ENCODE measurements around the gene MAGI3. TPM values are rescaled to one million over a fixed set of nuclear protein-coding genes. Genes with fewer than 3 reads are reported as not detected.

The MAGI3 gene
- total and polyA plus RNA-seq, 2 donors (not counting 1 experiment from before 2014, with no cell fraction given): 0.30 to 0.67 TPM

DNA sequence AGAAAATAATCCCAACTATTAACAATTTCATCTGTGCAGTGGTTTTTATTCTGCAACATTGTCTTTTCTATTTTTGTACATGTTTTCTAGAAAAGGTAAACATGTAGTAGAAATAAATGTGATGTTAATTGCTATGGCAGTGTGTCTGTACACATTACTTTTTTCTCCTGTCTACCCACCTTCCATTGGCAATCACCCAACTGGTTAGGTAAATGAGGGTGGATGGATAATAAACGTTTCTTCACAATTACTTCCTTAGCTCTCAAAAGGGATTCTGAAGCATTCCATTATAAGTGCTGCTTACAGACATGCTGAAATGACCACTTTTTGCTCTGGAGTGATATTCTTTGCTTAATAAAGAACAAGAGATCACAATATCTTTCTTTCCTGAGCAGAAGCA lies 61.4 kb downstream of the MAGI3 start:
- TF ChIP-seq EZH2 (IDR thresholded peaks at IDR 0.05; ENCODE audit: borderline replicate concordance, insufficient read depth, low read depth, low read length, poor library complexity, severe bottlenecking): no peak
- TF ChIP-seq, protein P1, sequence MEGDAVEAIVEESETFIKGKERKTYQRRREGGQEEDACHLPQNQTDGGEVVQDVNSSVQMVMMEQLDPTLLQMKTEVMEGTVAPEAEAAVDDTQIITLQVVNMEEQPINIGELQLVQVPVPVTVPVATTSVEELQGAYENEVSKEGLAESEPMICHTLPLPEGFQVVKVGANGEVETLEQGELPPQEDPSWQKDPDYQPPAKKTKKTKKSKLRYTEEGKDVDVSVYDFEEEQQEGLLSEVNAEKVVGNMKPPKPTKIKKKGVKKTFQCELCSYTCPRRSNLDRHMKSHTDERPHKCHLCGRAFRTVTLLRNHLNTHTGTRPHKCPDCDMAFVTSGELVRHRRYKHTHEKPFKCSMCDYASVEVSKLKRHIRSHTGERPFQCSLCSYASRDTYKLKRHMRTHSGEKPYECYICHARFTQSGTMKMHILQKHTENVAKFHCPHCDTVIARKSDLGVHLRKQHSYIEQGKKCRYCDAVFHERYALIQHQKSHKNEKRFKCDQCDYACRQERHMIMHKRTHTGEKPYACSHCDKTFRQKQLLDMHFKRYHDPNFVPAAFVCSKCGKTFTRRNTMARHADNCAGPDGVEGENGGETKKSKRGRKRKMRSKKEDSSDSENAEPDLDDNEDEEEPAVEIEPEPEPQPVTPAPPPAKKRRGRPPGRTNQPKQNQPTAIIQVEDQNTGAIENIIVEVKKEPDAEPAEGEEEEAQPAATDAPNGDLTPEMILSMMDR (IDR thresholded peaks at IDR 0.05): no peak
- Histone ChIP-seq H3K36me3 (replicated peaks in 1 of 2; ENCODE audit: control extremely low read depth in 1 of 2, control insufficient read depth in 1 of 2, extremely low read depth in 1 of 2, insufficient read depth in 2 of 2, low read length in 1 of 2) (no peaks in the 10 kb centered on the region), H4K20me1 (ENCODE audit: control insufficient read depth, insufficient read depth, low read length, poor library complexity, severe bottlenecking) (no peaks in the 10 kb centered on the region), H3K27me3 (replicated peaks in 1 of 4; ENCODE audit: control extremely low read depth in 1 of 4, control insufficient read depth in 3 of 4, insufficient read depth in 4 of 4, low read length in 3 of 4) (no peaks in the 10 kb centered on the region), H3K27ac (ENCODE audit: low read length in 2 of 2) (no peak overlapping the region), H3K9ac (ENCODE audit: low read length) (no peak overlapping the region), H3K9me3 (ENCODE audit: control extremely low read depth in 1 of 3, control insufficient read depth in 2 of 3, insufficient read depth in 1 of 3, low read length in 2 of 3) (no peaks in the 10 kb centered on the region), H2AFZ (ENCODE audit: insufficient read depth, low read depth, low read length, poor library complexity, severe bottlenecking) (no peak overlapping the region), H3K4me2 (replicated peaks; ENCODE audit: low read depth, low read length, poor library complexity, severe bottlenecking) (no peak overlapping the region), H3K79me2 (ENCODE audit: control insufficient read depth, insufficient read depth, low read length) (no peaks in the 10 kb centered on the region), H3K4me1 (ENCODE audit: control insufficient read depth in 2 of 2, insufficient read depth in 2 of 2, low read length in 2 of 2) (no peaks in the 10 kb centered on the region), H3K4me3 (ENCODE audit: control extremely low read depth in 1 of 5, extremely low read depth in 1 of 5, insufficient read depth in 1 of 5, low read depth in 2 of 5, low read length in 4 of 5) (no peak overlapping the region)
- intact Hi-C loops (cut with micrococcal nuclease): loop anchor here (2.0 kb wide), 1 partner anchor 311 kb away; no protein-coding TSS in a partner anchor
- DNase-seq: no peak
- ChIA-PET POLR2A (no interaction called here), CTCF (no interaction called here)
- H3K27me3 Mint-ChIP-seq: peaks cover 10% of the 10 kb centered on the region
- no peak overlapping the region for H3K27ac Mint-ChIP-seq
- H3K4me1 Mint-ChIP-seq: no peaks in the 10 kb centered on the region
- no peak for ATAC-seq (ENCODE audit: low read depth)
- no CpG with 5 or more reads among the region's 1 CpG for WGBS (ENCODE audit: insufficient coverage)
- no peaks in the 10 kb centered on the region for H3K9me3 Mint-ChIP-seq (ENCODE audit: insufficient read depth)
- H3K4me3 Mint-ChIP-seq: no peak overlapping the region

DNA sequence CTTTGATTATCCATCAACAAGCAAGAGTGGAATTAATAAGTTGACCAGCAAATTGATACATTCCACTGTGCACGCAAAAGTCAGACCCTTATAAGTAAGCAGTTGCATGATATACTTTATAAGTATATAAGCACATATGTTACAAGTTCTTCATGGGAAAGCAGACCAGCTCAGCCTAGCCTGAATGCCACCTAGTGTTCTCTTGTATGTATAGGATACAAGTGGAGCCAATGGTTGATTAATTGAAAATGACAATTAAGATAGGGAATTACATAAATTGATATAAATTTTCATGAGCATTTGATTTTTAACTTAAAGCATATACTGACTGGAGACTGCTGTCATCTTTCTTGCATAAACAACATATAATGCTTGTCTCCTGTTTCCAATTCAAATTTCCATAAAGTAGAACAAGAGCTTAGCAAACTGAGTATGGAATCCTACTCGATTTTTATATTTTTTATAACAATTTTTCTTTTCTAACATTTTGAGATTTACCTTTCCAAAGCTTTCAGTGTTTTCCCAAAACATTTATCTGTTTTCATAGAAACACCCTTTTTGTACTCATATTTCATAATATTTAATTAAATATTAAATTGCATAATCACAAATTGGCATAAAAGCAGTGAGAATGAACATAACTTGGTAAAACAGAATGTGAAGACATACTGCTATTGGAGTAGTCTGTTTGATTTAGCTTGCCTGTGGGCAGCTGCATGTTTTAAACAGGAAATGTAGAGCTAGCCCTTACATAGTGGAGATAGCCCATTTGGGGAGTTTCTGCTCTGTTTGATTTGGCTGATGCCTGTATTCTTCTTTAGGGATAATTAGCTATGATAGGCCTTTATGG lies 62.8 kb downstream of the MAGI3 start:
- WGBS (ENCODE audit: insufficient coverage): no CpG with 5 or more reads among the region's 2 CpGs
- H3K4me1 Mint-ChIP-seq: no peaks in the 10 kb centered on the region
- intact Hi-C loops (cut with micrococcal nuclease): loop anchor here (2.0 kb wide), 1 partner anchor 312 kb away; no protein-coding TSS in a partner anchor

More for the DNA sequence above, 62.8 kb downstream of the MAGI3 start:
- TF ChIP-seq EZH2 (IDR thresholded peaks at IDR 0.05; ENCODE audit: borderline replicate concordance, insufficient read depth, low read depth, low read length, poor library complexity, severe bottlenecking): no peak
- TF ChIP-seq, protein P1 (IDR thresholded peaks at IDR 0.05): peak; percentile 23
- Mint-ChIP-seq H3K27me3 (peaks cover 14% of the 10 kb centered on the region), H3K27ac (no peak overlapping the region), H3K4me3 (no peak overlapping the region), H3K9me3 (ENCODE audit: insufficient read depth) (no peaks in the 10 kb centered on the region)
- Histone ChIP-seq H3K79me2 (ENCODE audit: control insufficient read depth, insufficient read depth, low read length) (no peaks in the 10 kb centered on the region), H3K4me1 (ENCODE audit: control insufficient read depth in 2 of 2, insufficient read depth in 2 of 2, low read length in 2 of 2) (no peaks in the 10 kb centered on the region), H3K9ac (ENCODE audit: low read length) (no peak overlapping the region), H3K27me3 (replicated peaks in 1 of 4; ENCODE audit: control extremely low read depth in 1 of 4, control insufficient read depth in 3 of 4, insufficient read depth in 4 of 4, low read length in 3 of 4) (no peaks in the 10 kb centered on the region), H3K9me3 (ENCODE audit: control extremely low read depth in 1 of 3, control insufficient read depth in 2 of 3, insufficient read depth in 1 of 3, low read length in 2 of 3) (no peaks in the 10 kb centered on the region), H3K36me3 (replicated peaks in 1 of 2; ENCODE audit: control extremely low read depth in 1 of 2, control insufficient read depth in 1 of 2, extremely low read depth in 1 of 2, insufficient read depth in 2 of 2, low read length in 1 of 2) (no peaks in the 10 kb centered on the region), H3K27ac (ENCODE audit: low read length in 2 of 2) (no peak overlapping the region), H3K4me3 (ENCODE audit: control extremely low read depth in 1 of 5, extremely low read depth in 1 of 5, insufficient read depth in 1 of 5, low read depth in 2 of 5, low read length in 4 of 5) (no peak overlapping the region), H2AFZ (ENCODE audit: insufficient read depth, low read depth, low read length, poor library complexity, severe bottlenecking) (no peak overlapping the region), H3K4me2 (replicated peaks; ENCODE audit: low read depth, low read length, poor library complexity, severe bottlenecking) (no peak overlapping the region), H4K20me1 (ENCODE audit: control insufficient read depth, insufficient read depth, low read length, poor library complexity, severe bottlenecking) (no peaks in the 10 kb centered on the region)
- DNase-seq (peak; percentile 5), ATAC-seq (ENCODE audit: low read depth) (no peak)
- CTCF ChIA-PET: interaction anchor here (0.8 to 1.4 kb wide), 5 partner anchors 312 to 737 kb away, joined by 3 to 6 read pairs (median 4); partner anchors contain the start of genes LRIG2 and PPM1J
- POLR2A ChIA-PET: no interaction called here

All from B cell (primary cell).